Liver (tissue), 9 donors: ENCODE measurements around the gene CDRT4. TPM values are rescaled to one million over a fixed set of nuclear protein-coding genes. Genes with fewer than 3 reads are reported as not detected.
"Not testable (repeated sequence)": the region's sequence is repeated elsewhere in the genome, so short reads cannot be mapped to it uniquely, and the experiment has no call there.

Experiments
- DNase-seq: peaks from one replicate; pipeline ENCODE4 v3.0.0-alpha.2; 2017; ENCODE audit warnings: low spot score
- H3K27ac ChIP-seq, 2 donors: one replicate each; pipeline ENCODE4 v1.7.0; 2013; ENCODE audit warnings: inconsistent platforms in 2 of 2, low read length in 2 of 2, control low read depth in 1 of 2, low read depth in 1 of 2, mild to moderate bottlenecking in 1 of 2
- H3K27me3 ChIP-seq, 4 donors: one replicate each; pipeline versions ENCODE4 v1.6.1 to v1.7.0; 2013; ENCODE audit warnings: low read length in 3 of 4, inconsistent platforms in 1 of 4, mild to moderate bottlenecking in 1 of 4, moderate library complexity in 1 of 4; ENCODE audit not compliant: control insufficient read depth in 4 of 4, insufficient read depth in 4 of 4
- H3K36me3 ChIP-seq, 4 donors: one replicate each; pipeline versions ENCODE4 v1.6.1 to v1.7.0; 2013; ENCODE audit warnings: low read length in 3 of 4, mild to moderate bottlenecking in 3 of 4, low read depth in 1 of 4, moderate library complexity in 1 of 4; ENCODE audit not compliant: control insufficient read depth in 4 of 4, insufficient read depth in 3 of 4
- H3K4me1 ChIP-seq, 4 donors: one replicate each; pipeline versions ENCODE4 v1.6.1 to v1.7.0; 2013; ENCODE audit warnings: low read length in 3 of 4, mild to moderate bottlenecking in 3 of 4, moderate library complexity in 1 of 4; ENCODE audit not compliant: control insufficient read depth in 4 of 4, insufficient read depth in 4 of 4
- H3K4me3 ChIP-seq, 3 donors: one replicate each; pipeline versions ENCODE4 v1.6.1 to v1.7.0; 2013; ENCODE audit warnings: low read length in 3 of 3, control low read depth in 1 of 3, low read depth in 1 of 3, mild to moderate bottlenecking in 1 of 3
- H3K9ac ChIP-seq, 2 donors: one replicate each; pipeline ENCODE4 v1.7.0; 2013; ENCODE audit warnings: low read length in 2 of 2, mild to moderate bottlenecking in 2 of 2, moderate library complexity in 2 of 2, control low read depth in 1 of 2, low read depth in 1 of 2
- H3K9me3 ChIP-seq, 4 donors: one replicate each; pipeline versions ENCODE4 v1.6.1 to v1.7.0; 2013; ENCODE audit warnings: low read length in 3 of 4; ENCODE audit not compliant: control insufficient read depth in 4 of 4
- CTCF ChIP-seq: fragments of 150-350 bp; IDR thresholded peaks from 2 replicates; pipeline ENCODE4 v1.5.1; 2017; ENCODE audit warnings: improper control_type of control experiment, low read depth, low read length; ENCODE audit not compliant: missing input control
- EGR1 ChIP-seq, 2 donors: IDR thresholded peaks; 2 replicates each; pipeline ENCODE4 v1.6.1; 2016 to 2018; ENCODE audit warnings: antibody characterized with exemption in 2 of 2, low read depth in 2 of 2
- FOXA1 ChIP-seq: IDR thresholded peaks from 2 replicates; pipeline ENCODE4 v1.6.1; 2016; ENCODE audit warnings: antibody characterized with exemption
- FOXA2 ChIP-seq: IDR thresholded peaks from 2 replicates; pipeline ENCODE4 v1.6.1; 2016; ENCODE audit warnings: antibody characterized with exemption
- GABPA ChIP-seq, 2 donors: IDR thresholded peaks in 1 of 2; conservative IDR thresholded peaks in 1 of 2; 2 replicates each; pipeline ENCODE4 v1.6.1; 2016; ENCODE audit warnings: antibody characterized with exemption in 2 of 2, mild to moderate bottlenecking in 1 of 2, moderate library complexity in 1 of 2
- HNF4A ChIP-seq, 2 donors: conservative IDR thresholded peaks; 2 replicates each; pipeline ENCODE4 v1.6.1; 2016; ENCODE audit warnings: antibody characterized with exemption in 2 of 2, mild to moderate bottlenecking in 2 of 2
- HNF4G ChIP-seq: IDR thresholded peaks from 2 replicates; pipeline ENCODE4 v1.6.1; 2016; ENCODE audit warnings: antibody characterized with exemption
- JUND ChIP-seq, 2 donors: IDR thresholded peaks; 2 replicates each; pipeline ENCODE4 v1.6.1; 2016; ENCODE audit warnings: antibody characterized with exemption in 2 of 2
- NR2F2 ChIP-seq: IDR thresholded peaks from 2 replicates; pipeline ENCODE4 v1.6.1; 2016; ENCODE audit warnings: antibody characterized with exemption
- RAD21 ChIP-seq, 2 donors: IDR thresholded peaks; 2 replicates each; pipeline ENCODE4 v1.6.1; 2016; ENCODE audit warnings: antibody characterized with exemption in 2 of 2, mild to moderate bottlenecking in 2 of 2
- RXRA ChIP-seq, 2 donors: IDR thresholded peaks; 2 replicates each; pipeline ENCODE4 v1.6.1; 2017 to 2018; ENCODE audit warnings: antibody characterized with exemption in 2 of 2, mild to moderate bottlenecking in 1 of 2
- SP1 ChIP-seq: IDR thresholded peaks from 2 replicates; pipeline ENCODE4 v1.6.1; 2018; ENCODE audit warnings: antibody characterized with exemption, mild to moderate bottlenecking
- TAF1 ChIP-seq: conservative IDR thresholded peaks from 2 replicates; pipeline ENCODE4 v1.6.1; 2016; ENCODE audit warnings: antibody characterized with exemption, mild to moderate bottlenecking
- YY1 ChIP-seq: IDR thresholded peaks from 2 replicates; pipeline ENCODE4 v1.6.1; 2016; ENCODE audit warnings: antibody characterized with exemption, mild to moderate bottlenecking
- ZBTB33 ChIP-seq: IDR thresholded peaks from 2 replicates; pipeline ENCODE4 v1.6.1; 2016; ENCODE audit warnings: antibody characterized with exemption
- WGBS: extraction: QIAGEN DNeasy Blood & Tissue Kit; methylation state at CpG from one replicate; pipeline ENCODE4 v1.1.7; 2013; 5-methylcytosine and 5-hydroxymethylcytosine counted together
- polyA plus RNA-seq, 2 donors: library from polyadenylated mRNA; stranded (reverse) in 1 of 2; unstranded in 1 of 2; fragments of 200-250 nt in 1 of 2; fragments of >200 nt in 1 of 2; fragmentation: Nextera tagmentation in 1 of 2; extraction: Ambion mirVana in 1 of 2; gene quantifications; one replicate each; pipeline versions ENCODE4 v1.2.1 to v1.2.3, GENCODE V29; 2013 to 2015
- total RNA-seq, 2 donors: library from RNA; depleted of rRNA; stranded (reverse); fragments of >200 nt; gene quantifications; one replicate each; pipeline ENCODE4 v1.2.3, GENCODE V29; 2014
- TF ChIP-seq, protein P1 (sequence below): IDR thresholded peaks from 2 replicates; pipeline ENCODE4 v1.6.1; 2016; ENCODE audit warnings: antibody characterized with exemption
- TF ChIP-seq, protein P2 (sequence below): IDR thresholded peaks from 2 replicates; pipeline ENCODE4 v1.6.1; 2016; ENCODE audit warnings: antibody characterized with exemption, mild to moderate bottlenecking
- TF ChIP-seq, protein P3 (sequence below): IDR thresholded peaks from 2 replicates; pipeline ENCODE4 v1.6.1; 2016; ENCODE audit warnings: antibody characterized with exemption
- donor health status: healthy.
- donor health status: healthy.
- donor health status: healthy.
- donor health status: healthy.
- donor health status: healthy.

Gene CDRT4
- total and polyA plus RNA-seq, 4 donors = 0.43 to 3.3 (median 1.8) TPM; not detected in 1

- no peaks in the 10 kb centered on the region for H3K9me3 ChIP-seq
- no peaks in the 10 kb centered on the region for H3K36me3 ChIP-seq
- H3K4me3 ChIP-seq = no peak overlapping the region
- no peaks in the 10 kb centered on the region for H3K27me3 ChIP-seq
- no peak overlapping the region for H3K27ac ChIP-seq
- TF ChIP-seq GABPA (IDR thresholded peaks at IDR 0.05 in 1 of 2, conservative IDR thresholded peaks at IDR 0.05 in 1 of 2) = no peak
- TF ChIP-seq JUND (IDR thresholded peaks at IDR 0.05) = no peak
- TF ChIP-seq SP1 = no peak
- TF ChIP-seq RXRA (IDR thresholded peaks at IDR 0.05) = no peak
- TF ChIP-seq ZBTB33 = no peak
- TF ChIP-seq, protein P1, sequence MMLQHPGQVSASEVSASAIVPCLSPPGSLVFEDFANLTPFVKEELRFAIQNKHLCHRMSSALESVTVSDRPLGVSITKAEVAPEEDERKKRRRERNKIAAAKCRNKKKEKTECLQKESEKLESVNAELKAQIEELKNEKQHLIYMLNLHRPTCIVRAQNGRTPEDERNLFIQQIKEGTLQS = no peak
- TF ChIP-seq HNF4G = no peak
- no peak for TF ChIP-seq FOXA1
- TF ChIP-seq FOXA2 = no peak
- no peak for TF ChIP-seq YY1
- TF ChIP-seq, protein P2, sequence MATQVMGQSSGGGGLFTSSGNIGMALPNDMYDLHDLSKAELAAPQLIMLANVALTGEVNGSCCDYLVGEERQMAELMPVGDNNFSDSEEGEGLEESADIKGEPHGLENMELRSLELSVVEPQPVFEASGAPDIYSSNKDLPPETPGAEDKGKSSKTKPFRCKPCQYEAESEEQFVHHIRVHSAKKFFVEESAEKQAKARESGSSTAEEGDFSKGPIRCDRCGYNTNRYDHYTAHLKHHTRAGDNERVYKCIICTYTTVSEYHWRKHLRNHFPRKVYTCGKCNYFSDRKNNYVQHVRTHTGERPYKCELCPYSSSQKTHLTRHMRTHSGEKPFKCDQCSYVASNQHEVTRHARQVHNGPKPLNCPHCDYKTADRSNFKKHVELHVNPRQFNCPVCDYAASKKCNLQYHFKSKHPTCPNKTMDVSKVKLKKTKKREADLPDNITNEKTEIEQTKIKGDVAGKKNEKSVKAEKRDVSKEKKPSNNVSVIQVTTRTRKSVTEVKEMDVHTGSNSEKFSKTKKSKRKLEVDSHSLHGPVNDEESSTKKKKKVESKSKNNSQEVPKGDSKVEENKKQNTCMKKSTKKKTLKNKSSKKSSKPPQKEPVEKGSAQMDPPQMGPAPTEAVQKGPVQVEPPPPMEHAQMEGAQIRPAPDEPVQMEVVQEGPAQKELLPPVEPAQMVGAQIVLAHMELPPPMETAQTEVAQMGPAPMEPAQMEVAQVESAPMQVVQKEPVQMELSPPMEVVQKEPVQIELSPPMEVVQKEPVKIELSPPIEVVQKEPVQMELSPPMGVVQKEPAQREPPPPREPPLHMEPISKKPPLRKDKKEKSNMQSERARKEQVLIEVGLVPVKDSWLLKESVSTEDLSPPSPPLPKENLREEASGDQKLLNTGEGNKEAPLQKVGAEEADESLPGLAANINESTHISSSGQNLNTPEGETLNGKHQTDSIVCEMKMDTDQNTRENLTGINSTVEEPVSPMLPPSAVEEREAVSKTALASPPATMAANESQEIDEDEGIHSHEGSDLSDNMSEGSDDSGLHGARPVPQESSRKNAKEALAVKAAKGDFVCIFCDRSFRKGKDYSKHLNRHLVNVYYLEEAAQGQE = no peak
- TF ChIP-seq, protein P3, sequence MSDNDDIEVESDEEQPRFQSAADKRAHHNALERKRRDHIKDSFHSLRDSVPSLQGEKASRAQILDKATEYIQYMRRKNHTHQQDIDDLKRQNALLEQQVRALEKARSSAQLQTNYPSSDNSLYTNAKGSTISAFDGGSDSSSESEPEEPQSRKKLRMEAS = no peak
- no peak for TF ChIP-seq CTCF
- TF ChIP-seq TAF1 = no peak
- no peak for TF ChIP-seq NR2F2
- TF ChIP-seq EGR1 (IDR thresholded peaks at IDR 0.05; ENCODE audit: low read depth in 2 of 2) = no peak
- no peak for TF ChIP-seq HNF4A (conservative IDR thresholded peaks at IDR 0.05)
- no peak for TF ChIP-seq RAD21 (IDR thresholded peaks at IDR 0.05)
- DNase-seq = no peak
- no peaks in the 10 kb centered on the region for H3K4me1 ChIP-seq
- H3K9ac ChIP-seq = no peak overlapping the region
- 97% methylated on average over 9 of the region's 9 CpGs for WGBS
Measured at GRCh38 chr17:15507001-15507400, 39.6 kb upstream of the CDRT4 start.

DNA sequence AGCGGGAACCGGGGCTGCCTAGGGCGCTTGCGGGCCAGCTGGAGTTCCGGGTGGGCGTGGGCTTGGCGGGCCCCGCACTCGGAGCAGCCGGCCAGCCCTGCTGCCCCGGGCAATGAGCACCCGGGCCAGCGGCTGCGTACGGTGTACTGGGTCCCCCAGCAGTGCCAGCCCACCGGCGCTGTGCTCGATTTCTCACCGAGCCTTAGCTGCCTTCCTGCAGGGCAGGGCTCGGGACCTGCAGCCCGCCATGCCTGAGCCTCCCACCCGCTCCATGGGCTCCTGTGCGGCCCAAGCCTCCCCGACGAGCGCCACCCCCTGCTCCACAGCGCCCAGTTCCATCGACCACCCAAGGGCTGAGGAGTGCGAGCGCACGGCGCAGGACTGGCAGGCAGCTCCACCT lies 38.3 kb upstream of the CDRT4 start:
- WGBS = 96% methylated on average over 32 of the region's 32 CpGs
- not testable (repeated sequence) for H3K4me1 ChIP-seq, H3K9me3 ChIP-seq, DNase-seq, H3K27ac ChIP-seq, H3K27me3 ChIP-seq, H3K4me3 ChIP-seq, H3K9ac ChIP-seq, H3K36me3 ChIP-seq
